HUES6 (cell line): ENCODE measurements around the gene HMCN1.

ENCODE experiments used
- H3K27ac ChIP-seq: 2 replicates; pipeline ENCODE4 v1.7.0; 2013; ENCODE audit warnings: low read depth, mild to moderate bottlenecking, low read length, inconsistent platforms
- H3K27me3 ChIP-seq: 2 replicates; pipeline ENCODE4 v1.6.1; 2013; ENCODE audit warnings: low read length; ENCODE audit not compliant: control insufficient read depth, insufficient read depth
- H3K36me3 ChIP-seq: 2 replicates; pipeline ENCODE4 v1.6.1; 2013; ENCODE audit warnings: low read length; ENCODE audit not compliant: control insufficient read depth, insufficient read depth
- H3K4me1 ChIP-seq: 2 replicates; pipeline ENCODE4 v1.6.1; 2013; ENCODE audit warnings: low read length; ENCODE audit not compliant: control insufficient read depth, insufficient read depth
- H3K4me3 ChIP-seq: 2 replicates; pipeline ENCODE4 v1.5.1; 2013; ENCODE audit warnings: low read depth, low read length
- H3K9ac ChIP-seq: one replicate; pipeline ENCODE4 v1.6.1; 2013; ENCODE audit warnings: mild to moderate bottlenecking, low read length
- H3K9me3 ChIP-seq: 2 replicates; pipeline ENCODE4 v1.6.1; 2013; ENCODE audit warnings: low read depth, low read length; ENCODE audit not compliant: control insufficient read depth, insufficient read depth

Gene HMCN1

DNA sequence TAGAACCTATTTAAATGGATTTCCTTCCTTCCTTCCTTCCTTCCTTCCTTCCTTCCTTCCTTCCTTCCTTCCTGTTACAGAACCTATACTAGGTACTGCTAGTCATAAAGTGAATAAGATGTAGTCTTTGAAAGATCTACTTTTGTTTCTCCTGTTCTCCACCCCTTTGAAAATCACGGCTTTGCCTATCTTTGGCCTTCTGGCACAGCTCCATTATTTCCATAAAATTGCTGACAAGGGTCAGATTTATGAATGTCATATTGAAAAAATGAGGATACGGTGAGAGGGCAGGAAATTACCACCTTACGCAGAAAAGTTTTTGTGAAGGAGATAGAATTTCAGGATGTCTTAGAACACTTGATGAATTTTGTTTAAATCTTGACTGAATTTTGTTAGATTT, 18.1 kb upstream of the HMCN1 start:
- H3K27me3 ChIP-seq, result no peaks in the 10 kb centered on the region
- H3K27ac ChIP-seq, result no peak overlapping the region
- H3K4me3 ChIP-seq, result no peak overlapping the region
- H3K9ac ChIP-seq, result no peak overlapping the region
- H3K9me3 ChIP-seq, result no peaks in the 10 kb centered on the region
- no peaks in the 10 kb centered on the region for H3K4me1 ChIP-seq
- no peaks in the 10 kb centered on the region for H3K36me3 ChIP-seq

DNA sequence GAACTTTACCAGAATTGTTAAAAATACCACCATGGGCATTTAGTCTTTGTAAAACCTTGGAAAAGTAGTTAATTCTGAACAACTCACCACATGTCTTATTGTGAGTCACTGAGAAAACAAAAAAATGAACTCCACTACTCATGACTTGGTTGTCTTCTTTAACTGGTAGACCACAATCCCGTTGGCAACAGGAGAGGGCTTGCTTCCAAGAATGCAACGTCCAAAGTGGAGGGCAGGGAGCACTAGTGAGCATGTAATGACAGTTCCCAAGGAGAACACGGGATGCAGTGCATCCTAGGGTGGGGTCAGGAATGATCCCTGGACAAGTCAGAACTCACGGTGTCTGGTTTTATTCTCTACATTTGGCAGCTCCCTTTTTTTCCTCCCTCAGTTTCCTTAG, 15.2 kb upstream of the HMCN1 start:
- no peak overlapping the region for H3K27ac ChIP-seq
- no peaks in the 10 kb centered on the region for H3K4me1 ChIP-seq
- no peaks in the 10 kb centered on the region for H3K27me3 ChIP-seq
- no peak overlapping the region for H3K4me3 ChIP-seq
- no peak overlapping the region for H3K9ac ChIP-seq
- H3K9me3 ChIP-seq, result no peaks in the 10 kb centered on the region
- H3K36me3 ChIP-seq, result no peaks in the 10 kb centered on the region

DNA sequence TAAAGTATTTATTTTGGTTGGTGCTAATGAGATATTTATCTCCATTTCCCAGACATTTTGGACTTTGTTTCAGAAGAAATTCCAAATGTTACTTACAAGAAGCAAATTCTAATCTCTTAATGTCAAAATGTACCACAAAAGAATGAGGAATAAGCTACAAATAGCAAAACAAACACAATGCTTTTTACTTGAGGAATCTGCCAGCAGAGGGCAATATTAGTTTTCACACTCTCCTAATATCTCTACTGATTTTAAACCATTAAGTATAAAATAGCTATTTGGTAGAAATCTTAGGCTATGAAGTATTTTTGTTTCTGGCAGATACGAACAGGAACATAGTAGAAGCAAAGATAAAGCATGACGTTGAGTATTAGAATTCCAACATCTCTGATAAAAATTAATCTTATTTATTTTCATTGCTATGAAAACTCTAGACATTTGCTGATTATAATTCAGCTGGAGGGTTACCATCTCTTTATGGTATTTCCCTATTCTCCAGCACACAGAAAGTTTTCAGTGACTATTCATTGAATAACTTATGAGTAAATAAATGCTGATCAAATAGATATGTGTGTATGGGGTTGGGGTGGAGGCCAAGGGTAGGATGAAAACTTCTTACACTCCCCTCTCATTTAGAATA, 13.4 kb upstream of the HMCN1 start:
- no peak overlapping the region for H3K27ac ChIP-seq
- no peak overlapping the region for H3K9ac ChIP-seq
- H3K27me3 ChIP-seq, result no peaks in the 10 kb centered on the region
- H3K9me3 ChIP-seq, result no peaks in the 10 kb centered on the region
- no peak overlapping the region for H3K4me3 ChIP-seq
- no peaks in the 10 kb centered on the region for H3K36me3 ChIP-seq
- H3K4me1 ChIP-seq, result no peaks in the 10 kb centered on the region

DNA sequence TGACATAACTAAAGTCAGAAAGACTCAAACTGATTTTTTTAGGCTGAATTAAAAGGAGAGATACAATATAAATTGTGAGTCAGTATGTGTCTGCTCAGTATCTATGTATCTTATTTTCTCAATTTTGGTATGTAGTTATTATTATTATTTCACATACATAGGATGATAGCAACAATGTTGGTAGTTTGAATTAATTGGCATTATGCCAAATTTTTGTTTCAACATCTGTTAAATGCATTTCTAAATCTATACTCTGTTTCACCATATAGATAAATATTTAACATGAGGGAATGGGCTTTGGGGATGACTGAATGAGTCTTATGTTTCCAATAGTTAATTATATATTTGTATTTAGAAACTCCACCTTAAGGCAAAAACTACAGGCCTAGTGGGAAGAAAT, 12.6 kb upstream of the HMCN1 start:
- Histone ChIP-seq H3K4me3 (no peak overlapping the region), H3K27me3 (no peaks in the 10 kb centered on the region), H3K4me1 (no peaks in the 10 kb centered on the region), H3K36me3 (no peaks in the 10 kb centered on the region), H3K9ac (no peak overlapping the region), H3K27ac (no peak overlapping the region), H3K9me3 (no peaks in the 10 kb centered on the region)

DNA sequence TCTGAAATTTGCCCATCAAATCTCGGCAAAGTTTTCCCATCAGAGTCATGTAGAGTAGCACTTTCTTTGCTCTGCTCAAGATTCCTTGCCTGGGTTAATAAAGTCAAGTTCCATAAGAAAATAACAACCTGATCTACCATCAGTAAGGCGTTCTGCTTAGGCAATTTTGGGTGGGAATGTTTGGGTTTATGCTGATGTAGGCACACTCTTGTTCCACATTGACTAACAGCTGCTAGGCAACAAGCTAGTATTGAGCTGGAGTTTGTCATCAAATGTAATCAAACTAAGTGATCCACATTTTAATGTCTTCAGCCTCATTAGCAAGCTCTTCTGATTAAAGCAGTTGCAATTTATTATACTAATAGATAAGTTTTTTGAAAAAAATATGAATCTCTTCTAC, 12.1 kb upstream of the HMCN1 start:
- Histone ChIP-seq H3K27me3 (no peaks in the 10 kb centered on the region), H3K27ac (no peak overlapping the region), H3K36me3 (no peaks in the 10 kb centered on the region), H3K4me3 (no peak overlapping the region), H3K4me1 (no peaks in the 10 kb centered on the region), H3K9ac (no peak overlapping the region), H3K9me3 (no peaks in the 10 kb centered on the region)

DNA sequence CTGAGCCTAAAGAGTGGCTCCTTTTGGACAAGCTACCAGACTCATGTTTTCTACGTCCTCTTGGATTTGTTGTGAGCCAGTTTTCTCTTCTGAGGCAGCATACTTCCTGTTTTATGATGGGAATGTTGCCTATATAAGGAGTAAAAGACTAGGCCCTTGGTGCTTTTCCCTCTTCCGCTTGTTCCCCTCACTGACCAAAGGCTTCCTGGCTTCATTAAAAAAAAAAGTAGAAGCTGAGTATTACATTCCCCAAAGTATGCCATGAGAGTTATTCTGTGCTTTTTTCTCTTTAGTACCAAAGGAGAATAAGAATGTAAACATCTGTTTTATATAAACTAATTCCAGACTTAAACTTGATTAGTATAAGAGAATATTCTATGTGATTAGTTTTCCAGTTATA, 6.5 kb upstream of the HMCN1 start:
- H3K9ac ChIP-seq, result no peak overlapping the region
- no peaks in the 10 kb centered on the region for H3K27me3 ChIP-seq
- H3K4me3 ChIP-seq, result no peak overlapping the region
- no peak overlapping the region for H3K27ac ChIP-seq
- H3K9me3 ChIP-seq, result no peaks in the 10 kb centered on the region
- no peaks in the 10 kb centered on the region for H3K4me1 ChIP-seq
- H3K36me3 ChIP-seq, result no peaks in the 10 kb centered on the region

DNA sequence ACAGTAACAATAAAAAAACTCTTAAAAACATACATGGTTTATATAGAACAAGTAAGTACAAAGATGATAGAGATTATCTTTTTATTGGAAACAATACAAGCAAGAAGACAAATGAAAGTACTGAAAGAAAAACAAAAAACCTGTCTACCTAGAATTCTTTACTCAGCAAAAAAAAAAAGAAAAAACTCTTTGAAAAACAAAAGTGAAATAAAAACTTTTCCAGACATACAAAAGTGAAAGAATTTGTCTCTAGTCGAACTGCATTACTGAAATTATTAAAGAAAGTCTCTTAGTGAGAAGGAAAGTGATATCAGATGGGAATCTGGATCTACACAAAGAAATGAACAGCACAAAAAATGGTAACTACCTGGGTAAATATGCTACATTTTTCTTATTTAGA, 2.7 kb upstream of the HMCN1 start:
- H3K9ac ChIP-seq, result no peak overlapping the region
- H3K36me3 ChIP-seq, result no peaks in the 10 kb centered on the region
- no peaks in the 10 kb centered on the region for H3K9me3 ChIP-seq
- H3K27ac ChIP-seq, result no peak overlapping the region
- H3K4me3 ChIP-seq, result no peak overlapping the region
- peaks cover 11% of the 10 kb centered on the region for H3K4me1 ChIP-seq
- peaks cover 5% of the 10 kb centered on the region; the same call in 1 of the 2 replicates for H3K27me3 ChIP-seq

DNA sequence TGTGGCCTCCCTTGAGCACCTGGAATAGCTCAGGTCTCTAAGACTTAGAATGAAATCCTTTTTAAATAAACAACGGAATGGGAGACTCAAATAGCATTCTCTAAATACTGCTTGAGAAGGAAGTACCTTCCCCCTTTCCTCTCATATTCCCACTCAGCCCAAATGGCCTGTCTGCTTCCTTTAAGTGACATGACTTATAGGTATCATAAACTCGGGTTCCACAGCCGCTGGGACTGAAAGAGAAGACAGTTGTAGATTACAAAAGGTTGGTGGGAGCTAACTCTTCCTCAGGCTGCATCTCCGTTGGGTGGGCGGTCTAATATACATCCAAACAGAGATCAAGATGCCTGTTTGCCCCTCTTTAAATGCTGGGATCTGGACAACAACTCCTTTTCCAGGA, 1.2 kb upstream of the HMCN1 start:
- Histone ChIP-seq H3K36me3 (no peaks in the 10 kb centered on the region), H3K9ac (no peak overlapping the region), H3K4me3 (no peak overlapping the region), H3K27ac (no peak overlapping the region), H3K9me3 (no peaks in the 10 kb centered on the region), H3K27me3 (peaks cover 5% of the 10 kb centered on the region; the same call in 1 of the 2 replicates), H3K4me1 (peaks cover 11% of the 10 kb centered on the region)

DNA sequence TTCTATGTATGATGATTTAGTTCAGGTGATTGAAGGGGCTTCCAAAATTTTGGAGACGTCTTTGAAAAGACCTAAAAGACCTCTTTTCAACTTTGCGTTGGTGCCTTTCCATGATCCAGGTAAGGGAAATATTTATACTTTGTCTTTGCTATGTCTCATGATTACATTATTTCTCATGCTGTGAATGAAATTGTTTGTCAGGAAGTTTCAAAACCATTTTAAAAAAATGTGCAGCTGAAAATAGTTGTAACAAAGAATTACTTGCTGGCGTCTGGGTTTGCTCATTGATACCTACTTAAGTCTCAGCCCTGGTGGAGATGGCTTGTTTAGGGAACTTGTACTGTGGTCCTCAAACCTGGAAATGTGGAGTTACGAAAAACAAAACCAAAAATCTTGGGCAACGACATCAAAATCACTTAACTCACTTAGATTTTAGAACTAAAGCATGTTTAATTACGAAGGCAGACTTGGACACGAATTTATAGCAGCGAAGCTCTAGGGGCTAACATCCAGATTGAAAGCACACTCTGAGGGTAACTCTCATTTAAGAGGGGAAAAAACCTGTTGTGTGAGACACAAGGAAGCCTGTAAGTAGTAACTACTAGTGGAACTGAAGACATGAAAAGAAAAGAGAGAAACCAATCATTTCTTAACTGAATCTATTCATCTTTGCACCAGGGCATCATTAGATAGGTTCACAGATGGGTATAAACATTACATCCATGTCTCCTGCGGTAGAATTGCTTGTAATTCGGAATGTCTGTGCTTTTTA, 924 bp downstream of the HMCN1 start:
- Histone ChIP-seq H3K27ac (no peak overlapping the region), H3K9me3 (0 out of 2 replicates have a peak, but pooled peaks cover 2% of the 10 kb centered on the region), H3K4me1 (peaks cover 11% of the 10 kb centered on the region), H3K27me3 (peaks cover 5% of the 10 kb centered on the region; the same call in 1 of the 2 replicates), H3K9ac (peak overlapping the region; percentile 66), H3K36me3 (no peaks in the 10 kb centered on the region), H3K4me3 (peak overlapping the region; percentile 76)

DNA sequence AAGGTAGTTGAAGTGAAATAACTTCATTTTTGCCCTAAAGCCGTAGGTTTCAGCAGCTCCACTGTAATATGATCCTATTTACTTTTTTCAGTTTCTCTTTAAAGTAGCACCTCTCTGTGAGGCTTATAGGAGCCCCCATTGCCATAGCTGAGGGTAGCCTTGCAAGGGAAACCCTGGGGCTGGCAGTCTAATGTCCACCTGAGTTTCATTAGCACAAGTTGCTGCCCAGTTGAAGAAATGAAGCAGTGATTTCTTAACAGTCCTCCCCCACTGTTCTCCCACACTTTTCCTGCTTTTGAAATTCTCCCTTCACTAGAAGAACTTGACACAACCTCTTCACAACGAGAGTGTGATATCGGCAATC, 1.5 kb downstream of the HMCN1 start:
- no peaks in the 10 kb centered on the region for H3K36me3 ChIP-seq
- peak overlapping the region; percentile 66 for H3K9ac ChIP-seq
- peaks cover 3% of the 10 kb centered on the region; the same call in 1 of the 2 replicates for H3K9me3 ChIP-seq
- peaks cover 11% of the 10 kb centered on the region for H3K4me1 ChIP-seq
- peak overlapping the region; percentile 76 for H3K4me3 ChIP-seq
- H3K27ac ChIP-seq, result no peak overlapping the region
- H3K27me3 ChIP-seq, result peaks cover 5% of the 10 kb centered on the region; the same call in 1 of the 2 replicates

DNA sequence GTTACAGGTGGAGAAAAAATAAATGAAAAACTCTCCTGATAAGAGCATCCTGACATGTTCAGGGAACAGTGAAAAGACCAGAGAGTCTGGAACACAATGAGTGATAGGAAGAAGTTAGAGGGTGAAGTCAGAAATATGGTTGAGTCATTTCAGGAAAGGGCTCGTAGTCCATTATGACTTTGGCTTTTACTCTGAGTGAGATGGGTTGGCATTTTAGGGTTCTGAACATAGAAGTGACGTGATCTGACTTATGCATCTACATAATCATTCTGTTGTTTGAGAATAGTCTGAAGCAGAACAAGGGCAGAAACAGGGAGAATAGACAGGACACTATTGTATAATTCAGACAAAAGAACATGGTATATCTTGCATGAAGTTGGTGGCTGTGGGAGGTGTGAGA, 5.8 kb downstream of the HMCN1 start:
- Histone ChIP-seq H3K4me3 (no peak overlapping the region), H3K9ac (no peak overlapping the region), H3K9me3 (peaks cover 14% of the 10 kb centered on the region; the same call in 1 of the 2 replicates), H3K27ac (no peak overlapping the region), H3K4me1 (peaks cover 11% of the 10 kb centered on the region), H3K27me3 (peaks cover 3% of the 10 kb centered on the region; the same call in 1 of the 2 replicates), H3K36me3 (no peaks in the 10 kb centered on the region)
